ENCODE measurements around the gene FAM222A. TPM values are rescaled to one million over a fixed set of nuclear protein-coding genes. Genes with fewer than 3 reads are reported as not detected.

The FAM222A gene
- total and polyA plus RNA-seq, 12 donors = 9.2 to 57.8 (median 25.3) TPM

GRCh38 chr12:109705291-109705690 lies 8.3 kb upstream of the FAM222A start:
- H3K4me1 ChIP-seq (replicated peaks in 1 of 2) = peaks cover 0 to 9% of the 10 kb centered on the region in 2 donors
- no peaks in the 10 kb centered on the region for H3K9me3 ChIP-seq (replicated peaks in 1 of 3)
- intact Hi-C loops (cut with DNase I) = no loop called here
- 80 to 88% (median 84%) methylated on average over 4 of the region's 4 CpGs for WGBS, 4 donors
- H3K27ac ChIP-seq = no peak overlapping the region
- TF ChIP-seq POLR2A (IDR thresholded peaks at IDR 0.05) = no peak
- no peak for TF ChIP-seq CTCF (IDR thresholded peaks at IDR 0.05)
- no peaks in the 10 kb centered on the region for H3K27me3 ChIP-seq
- H3K4me3 ChIP-seq = no peak overlapping the region
- no peak for DNase-seq
- no peaks in the 10 kb centered on the region for H3K36me3 ChIP-seq (replicated peaks in 1 of 2)

- no peak for TF ChIP-seq CTCF (IDR thresholded peaks at IDR 0.05)
- no peak for TF ChIP-seq POLR2A (IDR thresholded peaks at IDR 0.05)
- no peak for DNase-seq
- Histone ChIP-seq H3K27ac (no peak overlapping the region), H3K9me3 (replicated peaks in 1 of 3) (no peaks in the 10 kb centered on the region), H3K36me3 (replicated peaks in 1 of 2) (no peaks in the 10 kb centered on the region), H3K4me1 (replicated peaks in 1 of 2) (peaks cover 0 to 18% of the 10 kb centered on the region in 2 donors), H3K4me3 (no peak overlapping the region), H3K27me3 (no peaks in the 10 kb centered on the region)
- intact Hi-C loops (cut with DNase I) = no loop called here
- WGBS, 4 donors = 73 to 79% (median 76%) methylated on average over 2 of the region's 2 CpGs
Observed at GRCh38 chr12:109706398-109706746, 7.3 kb upstream of the FAM222A start.

- WGBS, 4 donors = 55 to 68% (median 63%) methylated on average over 6 to 10 of the region's 10 CpGs
- H3K9me3 ChIP-seq (replicated peaks in 1 of 3) = no peaks in the 10 kb centered on the region
- H3K27ac ChIP-seq = peak overlapping the region in 1 of 5 donors; percentile 19
- no peak overlapping the region for H3K4me3 ChIP-seq
- intact Hi-C loops (cut with DNase I) = no loop called here
- no peak for TF ChIP-seq CTCF (IDR thresholded peaks at IDR 0.05)
- TF ChIP-seq POLR2A (IDR thresholded peaks at IDR 0.05) = no peak
- DNase-seq = no peak
- no peaks in the 10 kb centered on the region for H3K36me3 ChIP-seq (replicated peaks in 1 of 2)
- H3K4me1 ChIP-seq (replicated peaks in 1 of 2) = peaks cover 3 to 23% of the 10 kb centered on the region in 2 donors
- H3K27me3 ChIP-seq = no peaks in the 10 kb centered on the region
Observed at GRCh38 chr12:109706747-109707469, 6.7 kb upstream of the FAM222A start.

- TF ChIP-seq POLR2A (IDR thresholded peaks at IDR 0.05) (no peak), CTCF (IDR thresholded peaks at IDR 0.05) (no peak)
- H3K4me3 ChIP-seq = no peak overlapping the region
- 49 to 72% (median 56%) methylated on average over 4 of the region's 4 CpGs for WGBS, 4 donors
- no peaks in the 10 kb centered on the region for H3K27me3 ChIP-seq
- DNase-seq = no peak
- H3K4me1 ChIP-seq (replicated peaks in 1 of 2) = peaks cover 9 to 29% of the 10 kb centered on the region in 2 donors
- H3K36me3 ChIP-seq (replicated peaks in 1 of 2) = no peaks in the 10 kb centered on the region
- no peak overlapping the region for H3K27ac ChIP-seq
- intact Hi-C loops (cut with DNase I) = no loop called here
- no peaks in the 10 kb centered on the region for H3K9me3 ChIP-seq (replicated peaks in 1 of 3)
Observed at GRCh38 chr12:109707470-109707821, 6.2 kb upstream of the FAM222A start.
